Endothelial cell (in vitro differentiated cells): ENCODE data around the gene ELOVL1. TPM values are rescaled to one million over a fixed set of nuclear protein-coding genes. Genes with fewer than 3 reads are reported as not detected.

ENCODE experiments used
- DNase-seq: peaks from one replicate; pipeline ENCODE4 v3.0.0; 2021; ENCODE audit warnings: low spot score
- H3K27ac Mint-ChIP-seq: one replicate; pipeline ENCODE4 v1.8.0; 2021; ENCODE audit warnings: mixed read lengths, inconsistent platforms; ENCODE audit not compliant: unreplicated experiment
- H3K27me3 Mint-ChIP-seq: one replicate; pipeline ENCODE4 v1.8.0; 2021; ENCODE audit warnings: mild to moderate bottlenecking, moderate library complexity, mixed read lengths, inconsistent platforms; ENCODE audit not compliant: unreplicated experiment
- H3K36me3 Mint-ChIP-seq: one replicate; pipeline ENCODE4 v1.8.0; 2021; ENCODE audit warnings: mild to moderate bottlenecking, low read depth, mixed read lengths, inconsistent platforms; ENCODE audit not compliant: unreplicated experiment
- H3K4me1 Mint-ChIP-seq: one replicate; pipeline ENCODE4 v1.8.0; 2021; ENCODE audit warnings: mild to moderate bottlenecking, mixed read lengths, inconsistent platforms; ENCODE audit not compliant: unreplicated experiment
- H3K4me3 Mint-ChIP-seq: one replicate; pipeline ENCODE4 v1.8.0; 2021; ENCODE audit warnings: mild to moderate bottlenecking, mixed read lengths, inconsistent platforms; ENCODE audit not compliant: unreplicated experiment
- H3K9me3 Mint-ChIP-seq: one replicate; pipeline ENCODE4 v1.8.0; 2021; ENCODE audit warnings: mixed read lengths, inconsistent platforms; ENCODE audit not compliant: unreplicated experiment
- total RNA-seq: library from RNA; stranded (reverse); fragmentation: NEBNext Ultra II Directional; extraction: Animal tissue kit (Norgen Biotek cat#: 25700); gene quantifications from one replicate; pipeline ENCODE4 v1.2.1, GENCODE V29; 2021; ENCODE audit not compliant: unreplicated experiment
- TF ChIP-seq, protein P1 (sequence below): fragments of 200-600 bp; sonication (generic); IDR thresholded peaks from one replicate; pipeline ENCODE4 v1.5.0; 2021; ENCODE audit warnings: antibody characterized with exemption; ENCODE audit not compliant: unreplicated experiment

ELOVL1 gene
- total RNA-seq, 1 donor from 2014 or later, result 88.7 TPM

DNA sequence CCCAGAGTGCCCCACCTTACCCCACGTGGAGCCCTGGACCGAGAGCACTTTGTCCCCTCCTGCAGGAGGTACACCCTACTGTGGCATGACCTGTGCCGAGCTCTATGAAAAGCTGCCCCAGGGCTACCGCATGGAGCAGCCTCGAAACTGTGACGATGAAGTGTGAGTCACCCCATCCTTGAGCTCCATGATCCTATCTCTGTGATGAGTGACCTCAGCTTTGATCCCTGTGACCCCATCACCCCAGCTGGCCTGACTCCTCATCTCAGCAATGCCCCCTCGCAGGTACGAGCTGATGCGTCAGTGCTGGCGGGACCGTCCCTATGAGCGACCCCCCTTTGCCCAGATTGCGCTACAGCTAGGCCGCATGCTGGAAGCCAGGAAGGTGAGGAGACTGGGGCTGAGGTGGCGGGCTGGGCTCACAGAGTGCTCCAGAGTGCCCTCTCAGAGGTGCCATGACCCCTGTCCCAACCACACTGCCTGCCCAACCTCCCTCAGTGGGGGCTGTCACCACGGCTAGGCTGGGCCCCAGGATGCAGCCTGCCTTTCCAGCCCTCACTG is 46.4 kb downstream of the ELOVL1 start:
- Mint-ChIP-seq H3K27me3 (peaks cover 30% of the 10 kb centered on the region), H3K9me3 (peaks cover 8% of the 10 kb centered on the region), H3K4me1 (peaks cover 21% of the 10 kb centered on the region), H3K27ac (no peak overlapping the region), H3K4me3 (peak overlapping the region; percentile 76), H3K36me3 (peaks cover 82% of the 10 kb centered on the region)
- no peak for DNase-seq
- TF ChIP-seq, protein P1, sequence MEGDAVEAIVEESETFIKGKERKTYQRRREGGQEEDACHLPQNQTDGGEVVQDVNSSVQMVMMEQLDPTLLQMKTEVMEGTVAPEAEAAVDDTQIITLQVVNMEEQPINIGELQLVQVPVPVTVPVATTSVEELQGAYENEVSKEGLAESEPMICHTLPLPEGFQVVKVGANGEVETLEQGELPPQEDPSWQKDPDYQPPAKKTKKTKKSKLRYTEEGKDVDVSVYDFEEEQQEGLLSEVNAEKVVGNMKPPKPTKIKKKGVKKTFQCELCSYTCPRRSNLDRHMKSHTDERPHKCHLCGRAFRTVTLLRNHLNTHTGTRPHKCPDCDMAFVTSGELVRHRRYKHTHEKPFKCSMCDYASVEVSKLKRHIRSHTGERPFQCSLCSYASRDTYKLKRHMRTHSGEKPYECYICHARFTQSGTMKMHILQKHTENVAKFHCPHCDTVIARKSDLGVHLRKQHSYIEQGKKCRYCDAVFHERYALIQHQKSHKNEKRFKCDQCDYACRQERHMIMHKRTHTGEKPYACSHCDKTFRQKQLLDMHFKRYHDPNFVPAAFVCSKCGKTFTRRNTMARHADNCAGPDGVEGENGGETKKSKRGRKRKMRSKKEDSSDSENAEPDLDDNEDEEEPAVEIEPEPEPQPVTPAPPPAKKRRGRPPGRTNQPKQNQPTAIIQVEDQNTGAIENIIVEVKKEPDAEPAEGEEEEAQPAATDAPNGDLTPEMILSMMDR, result no peak

DNA sequence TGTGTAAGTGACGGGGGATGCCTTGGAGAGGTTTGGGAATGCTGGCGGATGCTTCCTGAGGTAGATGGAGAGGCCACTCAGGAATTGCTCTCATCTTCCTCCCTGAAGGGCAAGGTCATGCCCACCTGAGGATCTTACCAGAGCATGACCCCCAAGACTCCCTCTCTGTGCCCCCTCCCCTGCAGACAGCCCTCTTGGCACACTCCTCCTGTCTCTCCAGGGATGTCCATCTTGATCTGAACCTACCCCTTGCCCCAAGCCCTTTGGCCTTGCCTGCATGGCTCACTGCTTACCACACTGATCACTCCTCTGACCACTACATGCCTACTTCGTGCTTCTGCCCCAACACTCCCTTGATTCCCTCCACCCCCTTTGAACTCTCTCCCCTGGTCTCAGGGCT is 48.0 kb downstream of the ELOVL1 start:
- peaks cover 19% of the 10 kb centered on the region for H3K4me1 Mint-ChIP-seq
- TF ChIP-seq, protein P1, result no peak
- peak overlapping the region; percentile 52 for H3K27ac Mint-ChIP-seq
- no peak for DNase-seq
- peaks cover 85% of the 10 kb centered on the region for H3K36me3 Mint-ChIP-seq
- H3K9me3 Mint-ChIP-seq, result peaks cover 7% of the 10 kb centered on the region
- H3K27me3 Mint-ChIP-seq, result peaks cover 34% of the 10 kb centered on the region
- H3K4me3 Mint-ChIP-seq, result peak overlapping the region; percentile 26

DNA sequence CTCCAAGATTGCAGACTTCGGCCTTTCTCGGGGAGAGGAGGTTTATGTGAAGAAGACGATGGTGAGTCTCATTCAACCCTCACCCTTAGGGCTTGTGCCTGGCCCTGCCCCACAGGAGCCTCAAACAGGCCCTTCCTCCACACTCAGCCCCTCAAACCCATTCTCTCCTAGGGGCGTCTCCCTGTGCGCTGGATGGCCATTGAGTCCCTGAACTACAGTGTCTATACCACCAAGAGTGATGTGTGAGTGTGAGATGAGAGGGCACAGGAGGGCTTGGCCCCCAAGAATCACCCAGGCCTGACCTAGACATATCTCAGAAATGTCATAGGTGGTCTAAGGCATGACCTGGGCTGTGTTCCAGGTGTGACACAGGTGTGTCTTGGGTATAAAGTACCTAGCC is 48.5 kb downstream of the ELOVL1 start:
- H3K27me3 Mint-ChIP-seq, result peaks cover 29% of the 10 kb centered on the region
- DNase-seq, result no peak
- TF ChIP-seq, protein P1, result no peak

DNA sequence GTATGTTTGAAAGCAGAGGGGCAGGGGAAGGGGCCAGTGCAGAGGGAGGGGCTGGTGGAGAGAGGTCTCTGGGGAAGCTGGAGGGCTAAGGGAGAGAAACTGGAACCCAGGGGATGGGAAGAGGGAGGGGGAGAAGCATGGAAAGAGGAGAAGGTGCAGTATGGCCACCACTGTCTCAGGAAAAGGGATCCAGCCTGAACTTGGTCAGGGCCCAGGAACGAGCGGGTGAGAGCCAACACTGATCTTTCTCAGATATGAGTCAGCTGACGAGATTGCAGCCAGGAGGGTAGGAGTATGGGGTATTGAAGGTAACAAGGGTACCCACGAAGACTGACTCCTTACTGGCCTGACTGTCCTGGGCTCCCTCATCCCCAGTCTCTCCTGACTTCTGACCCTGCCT is 49.0 kb downstream of the ELOVL1 start:
- no peaks in the 10 kb centered on the region for H3K9me3 Mint-ChIP-seq
- peaks cover 78% of the 10 kb centered on the region for H3K36me3 Mint-ChIP-seq
- no peak overlapping the region for H3K4me3 Mint-ChIP-seq
- peaks cover 28% of the 10 kb centered on the region for H3K27me3 Mint-ChIP-seq
- no peak overlapping the region for H3K27ac Mint-ChIP-seq
- H3K4me1 Mint-ChIP-seq, result peaks cover 11% of the 10 kb centered on the region
- TF ChIP-seq, protein P1, result no peak
- no peak for DNase-seq

More for the DNA sequence above, 48.5 kb downstream of the ELOVL1 start:
- Mint-ChIP-seq H3K27ac (no peak overlapping the region), H3K4me1 (peaks cover 15% of the 10 kb centered on the region), H3K9me3 (peaks cover 3% of the 10 kb centered on the region), H3K4me3 (peak overlapping the region; percentile 26), H3K36me3 (peaks cover 80% of the 10 kb centered on the region)

DNA sequence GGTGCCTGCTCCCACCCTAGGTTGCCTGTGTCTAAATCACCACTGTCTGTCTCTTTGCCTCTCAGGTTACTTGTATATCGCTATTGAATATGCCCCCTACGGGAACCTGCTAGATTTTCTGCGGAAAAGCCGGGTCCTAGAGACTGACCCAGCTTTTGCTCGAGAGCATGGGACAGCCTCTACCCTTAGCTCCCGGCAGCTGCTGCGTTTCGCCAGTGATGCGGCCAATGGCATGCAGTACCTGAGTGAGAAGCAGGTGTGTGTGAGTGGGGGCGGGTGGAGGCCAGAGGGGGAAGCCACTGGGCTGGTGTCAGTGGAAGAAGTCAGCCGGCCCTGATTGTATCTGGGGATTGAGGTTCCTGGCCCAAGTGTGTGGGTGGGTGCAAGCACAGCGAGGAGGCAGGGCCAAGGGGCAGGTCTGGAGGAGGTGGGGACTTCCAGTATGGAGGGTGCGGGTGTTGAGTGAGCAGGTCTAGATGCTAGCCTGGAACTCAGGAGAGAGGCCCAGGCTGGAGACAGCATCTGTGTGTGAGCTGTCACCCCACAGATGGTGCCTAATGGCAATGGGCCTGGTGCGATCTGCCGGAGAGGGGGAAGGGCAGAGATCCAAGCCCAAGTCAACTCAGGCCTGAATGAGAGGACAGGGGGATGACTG is 49.9 kb downstream of the ELOVL1 start:
- peak overlapping the region; percentile 9 for H3K27ac Mint-ChIP-seq
- DNase-seq, result no peak
- H3K9me3 Mint-ChIP-seq, result no peaks in the 10 kb centered on the region
- H3K4me3 Mint-ChIP-seq, result peak overlapping the region; percentile 80
- peaks cover 77% of the 10 kb centered on the region for H3K36me3 Mint-ChIP-seq
- H3K4me1 Mint-ChIP-seq, result peaks cover 6% of the 10 kb centered on the region
- TF ChIP-seq, protein P1, result no peak
- H3K27me3 Mint-ChIP-seq, result peaks cover 27% of the 10 kb centered on the region
